KMS-11 (cell line): ENCODE results near the gene COL18A1.
"Not testable (repeated sequence)": the region's sequence is repeated elsewhere in the genome, so short reads cannot be mapped to it uniquely, and the experiment has no call there.

Experiments used
- H2AFZ ChIP-seq: fragments of 200-600 bp; sonication (generic); 2 replicates; pipeline ENCODE4 v1.6.1; 2016; ENCODE audit warnings: antibody characterized with exemption, mixed run types, low read depth
- H3K27ac ChIP-seq: fragments of 200-600 bp; sonication (generic); 2 replicates; pipeline ENCODE4 v1.6.1; 2016; ENCODE audit warnings: mild to moderate bottlenecking, mixed run types
- H3K27me3 ChIP-seq: fragments of 200-600 bp; sonication (generic); 2 replicates; pipeline ENCODE4 v1.6.1; 2017; ENCODE audit warnings: mild to moderate bottlenecking, low read depth, mixed run types, moderate library complexity; ENCODE audit not compliant: insufficient read depth
- H3K36me3 ChIP-seq: fragments of 200-600 bp; sonication (generic); 2 replicates; pipeline ENCODE4 v1.6.1; 2017; ENCODE audit warnings: mild to moderate bottlenecking, mixed run types; ENCODE audit not compliant: insufficient read depth
- H3K4me1 ChIP-seq: fragments of 200-600 bp; sonication (generic); 2 replicates; pipeline ENCODE4 v1.6.1; 2016; ENCODE audit warnings: mild to moderate bottlenecking, low read depth, mixed run types; ENCODE audit not compliant: poor library complexity, severe bottlenecking
- H3K4me2 ChIP-seq: fragments of 200-600 bp; sonication (generic); 2 replicates; pipeline ENCODE4 v1.7.0; 2016; ENCODE audit warnings: mild to moderate bottlenecking, mixed run types
- H3K4me3 ChIP-seq: fragments of 200-600 bp; sonication (generic); IDR thresholded peaks from 2 replicates; pipeline ENCODE4 v1.6.1; 2017; ENCODE audit warnings: low read depth, low read length, mixed read lengths; ENCODE audit not compliant: insufficient read depth
- H3K79me2 ChIP-seq: fragments of 200-600 bp; sonication (generic); 2 replicates; pipeline ENCODE4 v1.6.1; 2016; ENCODE audit warnings: low read depth, mixed run types; ENCODE audit not compliant: insufficient read depth
- H3K9ac ChIP-seq: fragments of 200-600 bp; sonication (generic); 2 replicates; pipeline ENCODE4 v1.6.1; 2016; ENCODE audit warnings: mild to moderate bottlenecking, mixed run types
- H4K20me1 ChIP-seq: fragments of 200-600 bp; sonication (generic); 2 replicates; pipeline ENCODE4 v1.6.1; 2016; ENCODE audit warnings: mild to moderate bottlenecking, mixed run types; ENCODE audit not compliant: insufficient read depth
- CTCF ChIP-seq: fragments of 200-600 bp; sonication (generic); conservative IDR thresholded peaks from 2 replicates; pipeline ENCODE4 v1.6.1; 2017; ENCODE audit warnings: low read depth, mild to moderate bottlenecking, antibody characterized with exemption, low read length, moderate library complexity, mixed read lengths

Gene COL18A1

GRCh38 chr21:45441431-45442255, 36.7 kb downstream of the COL18A1 start:
- no peak overlapping the region for H3K27ac ChIP-seq
- no peak for TF ChIP-seq CTCF
- no peak overlapping the region for H3K9ac ChIP-seq
- H4K20me1 ChIP-seq: no peaks in the 10 kb centered on the region
- H3K4me1 ChIP-seq: no peaks in the 10 kb centered on the region
- H3K27me3 ChIP-seq: peaks cover 48% of the 10 kb centered on the region
- peaks cover under 1% of the 10 kb centered on the region; the same call in 1 of the 2 replicates for H3K36me3 ChIP-seq
- no peak overlapping the region for H3K4me2 ChIP-seq
- no peak overlapping the region for H3K4me3 ChIP-seq
- H3K79me2 ChIP-seq: no peaks in the 10 kb centered on the region
- no peak overlapping the region for H2AFZ ChIP-seq

- peaks cover 54% of the 10 kb centered on the region for H3K27me3 ChIP-seq
- no peak for TF ChIP-seq CTCF
- no peak overlapping the region for H3K4me3 ChIP-seq
- H3K27ac ChIP-seq: no peak overlapping the region
- H3K36me3 ChIP-seq: peaks cover 3% of the 10 kb centered on the region; the same call in 1 of the 2 replicates
- H3K79me2 ChIP-seq: no peaks in the 10 kb centered on the region
- no peak overlapping the region for H3K4me2 ChIP-seq
- H3K9ac ChIP-seq: no peak overlapping the region
- H2AFZ ChIP-seq: no peak overlapping the region
- H3K4me1 ChIP-seq: no peaks in the 10 kb centered on the region
- no peaks in the 10 kb centered on the region for H4K20me1 ChIP-seq
Measured at GRCh38 chr21:45442276-45442675, 37.3 kb downstream of the COL18A1 start.

GRCh38 chr21:45442686-45443594, 38.0 kb downstream of the COL18A1 start:
- H3K79me2 ChIP-seq, H3K4me2 ChIP-seq, H2AFZ ChIP-seq, H3K9ac ChIP-seq, H3K36me3 ChIP-seq, H3K4me1 ChIP-seq, H3K4me3 ChIP-seq, H3K27ac ChIP-seq, H4K20me1 ChIP-seq: not testable (repeated sequence)
- H3K27me3 ChIP-seq: peaks cover 61% of the 10 kb centered on the region

GRCh38 chr21:45443595-45444181, 38.7 kb downstream of the COL18A1 start:
- no peaks in the 10 kb centered on the region for H3K4me1 ChIP-seq
- no peak for TF ChIP-seq CTCF
- no peaks in the 10 kb centered on the region for H3K79me2 ChIP-seq
- no peak overlapping the region for H3K9ac ChIP-seq
- no peak overlapping the region for H3K4me3 ChIP-seq
- H3K36me3 ChIP-seq: peaks cover 3% of the 10 kb centered on the region; the same call in 1 of the 2 replicates
- H3K4me2 ChIP-seq: no peak overlapping the region
- H3K27ac ChIP-seq: no peak overlapping the region
- H2AFZ ChIP-seq: no peak overlapping the region
- peaks cover 65% of the 10 kb centered on the region for H3K27me3 ChIP-seq
- no peaks in the 10 kb centered on the region for H4K20me1 ChIP-seq
